ENCODE results near the gene DNTTIP2.
"Not testable (repeated sequence)": the region's sequence is repeated elsewhere in the genome, so short reads cannot be mapped to it uniquely, and the experiment has no call there.

The DNTTIP2 gene

DNA sequence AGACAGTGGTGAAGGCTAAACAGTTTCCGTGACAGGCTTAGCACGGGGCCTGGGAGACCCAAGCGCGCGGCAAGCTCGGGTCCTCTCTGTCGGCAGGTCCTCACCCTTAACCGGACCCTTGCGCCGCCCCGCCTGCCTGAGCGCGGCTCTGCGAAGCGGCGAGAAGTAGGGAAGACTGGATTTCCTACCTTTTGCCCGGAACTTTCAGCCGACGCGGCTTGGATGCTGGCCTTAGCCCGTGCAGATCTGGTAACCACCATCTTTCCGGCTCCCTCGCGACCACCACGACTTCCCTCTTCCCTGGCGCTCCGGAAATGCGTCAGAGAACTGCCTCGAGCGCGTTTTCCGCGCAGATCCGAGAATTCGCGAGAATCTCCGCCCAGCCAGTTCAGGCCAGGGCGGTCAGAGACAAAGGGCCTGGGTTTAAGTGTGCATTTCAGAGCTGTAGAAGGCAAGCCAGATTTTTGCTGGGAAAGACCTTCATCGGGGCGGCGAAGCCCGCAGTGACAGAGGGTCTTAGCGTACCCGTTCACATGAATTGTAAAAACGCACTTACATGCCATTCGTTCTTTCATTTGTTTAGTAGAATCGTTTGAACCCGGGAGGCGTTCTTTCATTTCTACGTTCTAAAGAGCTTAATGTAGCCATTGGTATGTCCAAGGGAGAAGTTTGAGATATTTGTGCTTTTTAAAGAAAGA lies at the start of gene DNTTIP2:
Gene DNTTIP2 (minus strand): TSS at position 318 of the 698 bp plus-strand sequence. CDS start 58 bp downstream, at position 260.
- peak; percentile 89 for DNase-seq

DNA sequence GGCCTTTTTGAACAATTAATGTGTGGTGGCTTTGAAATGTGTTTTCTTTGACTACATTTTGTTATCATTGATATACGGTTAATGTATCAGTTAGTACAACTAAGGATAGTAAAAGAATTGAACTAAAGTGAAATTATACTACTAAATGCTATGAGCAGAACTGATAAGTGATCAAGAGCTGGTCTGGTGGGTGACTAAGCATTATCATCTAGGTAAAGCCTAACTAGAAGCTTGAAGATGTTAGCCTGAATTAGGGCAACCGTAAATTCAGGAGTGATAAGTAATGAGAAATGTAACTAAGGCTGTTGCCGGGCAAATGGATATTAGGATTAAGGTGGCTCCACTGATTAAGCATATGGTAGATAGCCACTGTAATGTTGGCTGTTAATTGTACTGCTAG lies 46.2 kb upstream of the DNTTIP2 start:
- no peak for DNase-seq

DNA sequence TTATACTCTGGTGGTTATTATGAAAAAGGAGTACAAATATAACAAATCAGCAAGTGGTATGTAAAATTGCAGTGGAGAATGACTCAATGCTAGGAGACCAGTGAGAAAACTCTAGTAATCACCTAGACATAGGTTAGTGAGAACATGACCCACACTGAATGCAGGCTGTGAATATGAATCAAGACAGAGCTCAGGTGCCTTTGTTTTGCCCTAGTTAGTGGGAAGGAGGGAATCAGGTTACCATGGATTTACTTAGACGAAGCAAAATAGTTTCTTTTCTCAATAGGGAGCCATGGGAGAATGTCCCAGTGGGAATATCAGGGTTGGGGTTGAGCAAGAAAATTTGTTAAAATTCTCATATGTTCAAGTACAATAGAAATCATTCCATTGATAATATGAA lies 40.8 kb upstream of the DNTTIP2 start:
- no peak for DNase-seq

- no peak for DNase-seq
Measured at GRCh38 chr1:93917302-93917701, 38.3 kb upstream of the DNTTIP2 start.

DNA sequence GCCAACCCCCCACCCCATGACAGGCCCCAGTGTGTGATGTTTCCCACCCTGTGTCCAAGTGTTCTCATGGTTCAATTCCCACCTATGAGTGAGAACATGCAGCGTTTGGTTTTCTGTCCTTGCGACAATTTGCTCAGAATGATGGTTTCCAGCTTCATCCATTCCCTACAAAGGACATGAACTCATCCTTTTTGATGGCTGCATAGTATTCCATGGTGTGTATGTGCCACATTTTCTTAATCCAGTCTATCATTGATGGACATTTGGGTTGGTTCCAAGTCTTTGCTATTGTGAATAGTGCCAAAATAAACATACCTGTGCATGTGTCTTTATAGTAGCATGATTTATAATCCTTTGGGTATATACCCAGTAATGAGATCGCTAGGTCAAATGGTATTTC lies 31.9 kb upstream of the DNTTIP2 start:
- not testable (repeated sequence) for DNase-seq

DNA sequence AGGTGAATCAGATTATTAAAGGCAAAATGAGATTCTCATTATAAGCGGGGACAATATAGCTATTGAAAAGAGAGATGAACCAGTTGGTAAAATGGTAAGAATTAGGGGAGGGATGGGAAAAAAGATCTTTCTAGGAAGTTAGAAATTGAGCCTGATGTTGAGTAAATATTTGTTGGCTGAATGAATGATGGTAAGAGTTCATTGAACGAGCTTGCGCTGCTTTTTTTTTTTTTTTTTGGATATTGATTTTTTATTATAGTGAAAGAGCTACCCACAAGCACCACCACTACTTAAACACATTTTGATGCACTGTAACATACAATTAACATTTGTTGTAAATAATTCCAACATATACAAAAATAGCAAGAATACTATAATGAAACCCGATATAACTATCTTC lies 31.3 kb upstream of the DNTTIP2 start:
- DNase-seq: no peak

- DNase-seq: peak; percentile 90
Measured at GRCh38 chr1:93909146-93910050, 30.4 kb upstream of the DNTTIP2 start, which contains the start of gene GCLM. Gene GCLM, minus strand, starts transcription at chr1:93909430. Its CDS starts 267 bp downstream, at chr1:93909163.

DNA sequence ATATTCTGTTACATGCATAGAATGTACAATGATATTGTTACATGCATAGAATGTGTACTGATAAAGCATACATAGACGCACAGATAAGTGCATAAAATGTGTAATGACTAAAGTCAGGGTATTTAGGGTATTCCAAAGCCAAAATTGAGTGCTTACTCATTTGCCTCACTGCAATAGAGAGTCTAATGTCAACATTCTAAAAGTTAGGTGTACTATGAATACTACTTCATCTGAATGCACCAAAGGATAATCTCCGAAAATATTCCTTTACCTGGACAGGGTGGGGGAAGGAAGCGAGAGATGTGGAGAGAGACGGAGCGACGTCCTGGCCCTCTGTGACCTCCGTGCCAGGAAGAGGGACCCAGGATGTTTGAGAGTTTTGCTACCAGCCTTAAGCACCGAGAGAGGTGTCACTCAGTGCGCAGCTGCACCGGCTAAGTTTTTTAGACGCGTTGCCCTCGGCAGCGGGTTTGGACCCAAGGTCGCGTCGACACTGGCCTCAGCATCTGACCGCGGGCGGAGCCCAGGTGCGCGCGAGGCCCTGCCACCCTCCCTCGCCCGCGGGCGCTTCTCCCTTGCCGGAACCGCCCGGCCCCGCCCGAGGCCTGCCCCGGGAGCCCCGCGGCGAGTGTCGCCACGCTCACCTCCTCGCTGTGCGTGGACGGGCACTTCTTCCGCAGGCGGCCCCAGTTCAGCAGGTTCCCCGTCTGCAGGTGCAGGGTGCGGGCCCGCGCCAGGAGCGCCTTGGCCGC lies 29.6 kb upstream of the DNTTIP2 start:
- DNase-seq: peak; percentile 41

DNA sequence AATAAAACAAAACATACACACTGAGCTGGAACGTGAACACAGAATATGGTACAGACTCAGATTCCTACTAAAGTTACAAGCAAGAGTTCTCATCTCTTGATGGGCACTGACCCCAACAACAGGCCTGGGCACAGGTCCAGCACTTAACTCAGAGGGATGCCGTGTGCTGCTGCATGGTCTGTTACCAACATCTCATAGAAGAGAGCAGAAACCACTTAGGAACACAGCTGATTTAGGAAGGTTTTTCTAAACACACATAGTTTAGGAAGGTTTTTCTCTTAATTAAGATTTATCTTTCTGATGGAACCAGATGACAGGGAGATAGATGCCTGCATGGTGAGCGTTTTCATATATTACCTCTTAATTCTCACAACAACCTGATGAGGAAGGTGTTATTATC lies 28.7 kb upstream of the DNTTIP2 start:
- DNase-seq: no peak

DNA sequence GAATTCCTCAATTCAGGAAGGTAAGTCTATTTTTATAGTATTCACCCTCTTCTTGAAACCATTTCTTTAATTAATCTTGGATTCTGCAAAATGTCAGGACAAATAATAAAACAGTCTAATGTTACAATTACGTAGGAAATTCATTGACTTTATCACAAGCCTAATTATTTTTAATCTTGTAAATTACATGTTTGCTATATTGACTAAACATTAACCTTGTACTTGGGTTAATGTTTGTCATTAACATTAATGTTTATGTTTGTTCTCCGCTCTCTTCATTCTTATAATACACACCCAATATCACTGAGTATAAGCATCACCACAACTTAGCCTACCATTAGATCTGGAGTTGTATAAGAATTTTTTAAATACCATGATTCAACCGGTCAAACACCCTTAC lies 27.5 kb upstream of the DNTTIP2 start:
- no peak for DNase-seq

- peak; percentile 3 for DNase-seq
Measured at GRCh38 chr1:93905734-93906133, 26.7 kb upstream of the DNTTIP2 start.

- DNase-seq: no peak
Measured at GRCh38 chr1:93905051-93905450, 26.0 kb upstream of the DNTTIP2 start.

DNA sequence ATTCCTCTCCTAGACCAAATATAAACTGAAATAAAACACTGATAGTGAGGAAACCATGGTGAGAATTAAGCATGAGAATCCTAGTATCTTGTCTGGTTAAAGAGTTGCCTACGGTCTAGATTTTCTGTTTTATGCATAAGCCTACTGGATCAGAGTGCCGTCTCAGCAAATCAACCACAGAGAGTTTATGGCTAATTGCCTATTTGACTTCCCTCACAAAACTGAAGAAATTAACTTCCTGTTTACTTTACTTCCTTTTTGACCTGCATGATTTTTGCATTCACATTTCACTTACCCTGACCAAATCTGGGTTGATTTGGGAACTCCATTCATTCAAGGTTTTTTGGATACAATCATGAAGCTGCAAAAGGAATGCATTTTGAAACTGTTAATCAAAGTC lies 25.2 kb upstream of the DNTTIP2 start:
- peak; percentile 18 for DNase-seq

DNA sequence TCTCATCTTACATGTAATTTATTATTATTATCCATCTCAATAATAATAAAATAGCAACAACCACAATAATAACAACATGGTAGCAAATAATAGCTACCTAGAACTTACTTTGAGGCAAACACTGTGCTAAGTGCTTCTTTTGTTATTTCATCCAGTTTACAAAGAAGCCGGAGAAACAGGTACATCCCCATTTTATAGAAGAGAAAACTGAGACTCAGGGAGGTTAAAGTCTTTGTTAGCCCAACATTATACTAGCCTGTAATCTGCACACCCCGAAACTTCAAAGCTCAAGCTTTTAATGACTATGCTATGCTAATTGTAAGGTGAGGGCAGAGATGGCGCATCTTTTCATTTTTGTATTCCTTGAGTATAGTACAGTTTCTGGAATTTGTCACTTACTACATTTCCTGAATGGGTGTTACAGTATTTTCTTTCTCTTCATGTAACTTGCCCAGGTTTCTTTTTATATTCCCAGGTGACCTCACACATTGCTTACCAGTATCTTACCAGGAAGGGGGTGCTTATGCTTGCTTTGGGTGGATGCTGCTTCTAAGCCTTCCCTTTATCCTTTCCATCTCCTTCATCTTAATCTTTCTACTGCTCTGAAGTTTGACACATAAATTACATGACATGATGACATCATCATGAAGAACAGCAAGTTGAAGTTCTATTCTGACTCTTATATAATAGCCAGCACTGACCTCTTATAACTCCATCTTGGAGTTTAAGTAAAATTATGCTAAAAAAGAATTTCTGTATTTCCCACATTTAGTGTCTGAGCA lies 21.9 kb upstream of the DNTTIP2 start:
- no peak for DNase-seq

GRCh38 chr1:93899543-93900207 lies 20.7 kb upstream of the DNTTIP2 start:
- no peak for DNase-seq

GRCh38 chr1:93888900-93889299 lies 9.9 kb upstream of the DNTTIP2 start:
- no peak for DNase-seq

DNA sequence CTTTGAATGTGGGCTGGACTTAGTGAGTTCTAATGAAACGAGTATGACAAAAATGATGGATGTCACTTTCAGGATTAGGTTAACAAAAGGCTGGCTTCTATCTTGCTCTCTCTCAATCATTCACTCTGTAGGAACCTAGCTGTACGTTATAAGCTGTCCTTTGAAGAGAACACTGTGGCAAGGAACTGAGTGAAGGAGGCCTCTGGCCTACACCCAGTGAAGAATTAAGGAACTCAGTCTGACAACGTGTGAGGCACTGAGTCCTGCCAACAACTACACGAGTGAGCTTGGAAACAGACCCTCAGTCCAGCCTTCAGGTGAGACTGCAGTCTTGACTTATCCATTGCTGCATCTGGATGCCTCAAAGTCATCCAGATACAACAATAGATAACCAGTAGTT lies 3.3 kb upstream of the DNTTIP2 start:
- no peak for DNase-seq

DNA sequence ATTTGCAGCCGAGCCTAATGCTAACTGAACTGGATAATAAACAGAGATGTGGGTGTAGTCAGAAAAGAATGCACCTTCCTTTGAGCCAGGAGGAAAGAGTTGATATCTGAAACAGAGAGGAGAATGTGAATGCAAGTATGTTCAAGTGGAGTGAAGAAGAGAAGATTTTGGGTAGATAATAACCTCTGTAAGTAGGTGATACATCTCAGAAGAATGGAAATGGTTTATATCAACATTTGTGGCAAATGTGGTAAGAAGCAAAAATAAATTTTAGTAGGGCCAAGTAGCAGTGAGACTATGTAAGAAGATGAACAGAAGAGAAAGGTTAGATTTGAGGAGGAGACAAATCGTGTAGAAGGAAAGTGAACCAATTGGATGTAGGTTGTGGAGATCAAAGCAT lies 1.7 kb upstream of the DNTTIP2 start:
- no peak for DNase-seq

- DNase-seq: peak; percentile 72
Measured at GRCh38 chr1:93878501-93878888, 511 bp downstream of the DNTTIP2 start.

GRCh38 chr1:93877529-93877928 lies 1.5 kb downstream of the DNTTIP2 start:
- no peak for DNase-seq

DNA sequence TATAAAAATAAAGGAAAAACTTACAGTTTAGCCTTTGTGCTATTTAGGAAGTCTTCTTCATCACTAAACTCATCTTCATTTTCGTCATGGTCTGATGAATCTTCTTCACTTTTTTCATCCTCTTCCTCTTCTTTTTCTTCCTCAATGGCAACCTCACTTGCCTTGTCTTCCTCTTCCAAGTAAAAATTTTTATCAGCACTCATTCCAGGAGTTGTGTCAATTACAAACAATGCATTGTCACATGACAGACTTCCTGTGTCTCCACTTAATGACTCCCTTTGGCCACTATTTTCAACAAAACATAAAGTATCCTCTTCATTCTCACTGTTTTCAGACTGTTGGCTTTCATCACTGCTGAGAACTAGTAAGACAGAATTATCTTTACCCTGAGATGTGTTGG lies 2.8 kb downstream of the DNTTIP2 start:
- no peak for DNase-seq
